Ammon's horn (tissue), 1 donor: ENCODE data around the gene CDC42EP5.

Experiments
- DNase-seq: peaks from one replicate; pipeline ENCODE4 v3.0.0-alpha.2; 2016; ENCODE audit warnings: low spot score

Gene CDC42EP5

GRCh38 chr19:54426291-54426931 is 46.7 kb downstream of the CDC42EP5 start:
- peak; percentile 75 for DNase-seq

GRCh38 chr19:54425382-54425723 is 47.7 kb downstream of the CDC42EP5 start:
- no peak for DNase-seq

GRCh38 chr19:54424660-54425381 is 48.3 kb downstream of the CDC42EP5 start:
- DNase-seq = no peak

GRCh38 chr19:54424201-54424600 is 48.9 kb downstream of the CDC42EP5 start:
- DNase-seq = no peak

GRCh38 chr19:54422136-54422535 is 51.0 kb downstream of the CDC42EP5 start:
- no peak for DNase-seq

GRCh38 chr19:54421521-54421920 is 51.6 kb downstream of the CDC42EP5 start:
- no peak for DNase-seq

GRCh38 chr19:54421169-54421516 is 52.0 kb downstream of the CDC42EP5 start:
- no peak for DNase-seq

GRCh38 chr19:54420383-54421168 is 52.5 kb downstream of the CDC42EP5 start:
- DNase-seq = peak; percentile 98

GRCh38 chr19:54420068-54420382 is 53.1 kb downstream of the CDC42EP5 start:
- DNase-seq = no peak

- DNase-seq = peak; percentile 6
These were observed 53.9 kb downstream of the CDC42EP5 start for GRCh38 chr19:54418930-54419800.

GRCh38 chr19:54418030-54418929 is 54.8 kb downstream of the CDC42EP5 start:
- peak; percentile 74 for DNase-seq

- DNase-seq = no peak
These were observed 56.2 kb downstream of the CDC42EP5 start for GRCh38 chr19:54416695-54417491.

GRCh38 chr19:54415901-54416673 is 57.0 kb downstream of the CDC42EP5 start:
- no peak for DNase-seq

- peak; percentile 68 for DNase-seq
These were observed 57.7 kb downstream of the CDC42EP5 start, which contains the start of gene TTYH1 for GRCh38 chr19:54415208-54415900. Gene TTYH1, plus strand, starts transcription at chr19:54415464. Its CDS starts 89 bp downstream, at chr19:54415553.
